ENCODE data around the gene TMEM132C. TPM values are rescaled to one million over a fixed set of nuclear protein-coding genes. Genes with fewer than 3 reads are reported as not detected.

Gene TMEM132C
- total RNA-seq, 1 experiment from 2014 or later = not detected

DNA sequence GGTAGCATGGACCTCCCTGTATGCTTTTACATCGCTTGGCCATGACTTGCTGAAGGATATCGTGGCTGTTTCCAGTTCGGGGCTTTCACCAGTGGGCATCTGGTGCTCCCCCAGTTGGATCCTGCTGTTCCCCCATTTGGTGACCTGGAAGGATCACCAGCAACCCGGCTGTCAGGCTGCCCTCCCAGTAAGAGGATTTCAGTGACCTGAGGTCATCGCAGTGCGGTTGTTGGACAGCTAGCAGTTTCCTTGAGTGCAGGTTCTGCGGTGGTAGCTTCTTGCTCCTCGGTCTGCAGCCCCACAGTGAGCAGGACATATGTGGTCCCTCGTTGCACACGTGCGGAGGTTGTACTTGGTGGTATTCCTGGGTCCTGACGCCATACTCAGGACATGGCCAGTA is 58.7 kb downstream of the TMEM132C start:
- intact Hi-C loops (cut with micrococcal nuclease) = no loop called here
- TF ChIP-seq, protein P1, sequence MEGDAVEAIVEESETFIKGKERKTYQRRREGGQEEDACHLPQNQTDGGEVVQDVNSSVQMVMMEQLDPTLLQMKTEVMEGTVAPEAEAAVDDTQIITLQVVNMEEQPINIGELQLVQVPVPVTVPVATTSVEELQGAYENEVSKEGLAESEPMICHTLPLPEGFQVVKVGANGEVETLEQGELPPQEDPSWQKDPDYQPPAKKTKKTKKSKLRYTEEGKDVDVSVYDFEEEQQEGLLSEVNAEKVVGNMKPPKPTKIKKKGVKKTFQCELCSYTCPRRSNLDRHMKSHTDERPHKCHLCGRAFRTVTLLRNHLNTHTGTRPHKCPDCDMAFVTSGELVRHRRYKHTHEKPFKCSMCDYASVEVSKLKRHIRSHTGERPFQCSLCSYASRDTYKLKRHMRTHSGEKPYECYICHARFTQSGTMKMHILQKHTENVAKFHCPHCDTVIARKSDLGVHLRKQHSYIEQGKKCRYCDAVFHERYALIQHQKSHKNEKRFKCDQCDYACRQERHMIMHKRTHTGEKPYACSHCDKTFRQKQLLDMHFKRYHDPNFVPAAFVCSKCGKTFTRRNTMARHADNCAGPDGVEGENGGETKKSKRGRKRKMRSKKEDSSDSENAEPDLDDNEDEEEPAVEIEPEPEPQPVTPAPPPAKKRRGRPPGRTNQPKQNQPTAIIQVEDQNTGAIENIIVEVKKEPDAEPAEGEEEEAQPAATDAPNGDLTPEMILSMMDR (IDR thresholded peaks at IDR 0.05; ENCODE audit: unreplicated experiment) = no peak
- ChIA-PET CTCF (no interaction called here), POLR2A (no interaction called here)
- Mint-ChIP-seq H3K27me3 (ENCODE audit: insufficient read depth, unreplicated experiment) (no peaks in the 10 kb centered on the region), H3K27ac (ENCODE audit: low read depth, unreplicated experiment) (no peak overlapping the region), H3K36me3 (ENCODE audit: insufficient read depth, unreplicated experiment) (no peaks in the 10 kb centered on the region), H3K4me3 (ENCODE audit: unreplicated experiment) (no peak overlapping the region), H3K9me3 (ENCODE audit: unreplicated experiment) (peaks cover 23% of the 10 kb centered on the region), H3K4me1 (ENCODE audit: insufficient read depth, unreplicated experiment) (no peaks in the 10 kb centered on the region)
- no peak for DNase-seq (ENCODE audit: unreplicated experiment)
- BruUV-seq (replicated peaks) = no TSS peak

DNA sequence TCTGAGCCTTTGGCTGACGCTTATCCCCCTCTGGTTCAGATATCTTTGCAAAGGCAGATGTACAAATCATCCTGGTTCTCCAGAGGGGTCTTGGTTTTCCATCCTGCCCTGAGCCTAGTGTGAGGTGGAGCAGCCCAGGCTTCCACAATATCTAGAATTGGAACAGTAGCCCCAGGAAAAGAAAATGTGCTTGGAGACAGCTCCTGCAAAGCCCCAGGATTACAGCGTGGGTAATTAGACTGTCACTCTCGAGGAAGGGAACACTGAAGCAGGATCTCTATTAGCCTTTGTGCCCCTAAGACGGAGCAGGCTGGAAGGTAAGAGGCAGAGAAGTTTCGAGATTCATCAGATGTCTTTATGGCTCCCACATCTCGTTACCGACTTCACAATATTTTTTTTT is 59.4 kb downstream of the TMEM132C start:
- intact Hi-C loops (cut with micrococcal nuclease) = no loop called here
- ChIA-PET CTCF (no interaction called here), POLR2A (no interaction called here)

DNA sequence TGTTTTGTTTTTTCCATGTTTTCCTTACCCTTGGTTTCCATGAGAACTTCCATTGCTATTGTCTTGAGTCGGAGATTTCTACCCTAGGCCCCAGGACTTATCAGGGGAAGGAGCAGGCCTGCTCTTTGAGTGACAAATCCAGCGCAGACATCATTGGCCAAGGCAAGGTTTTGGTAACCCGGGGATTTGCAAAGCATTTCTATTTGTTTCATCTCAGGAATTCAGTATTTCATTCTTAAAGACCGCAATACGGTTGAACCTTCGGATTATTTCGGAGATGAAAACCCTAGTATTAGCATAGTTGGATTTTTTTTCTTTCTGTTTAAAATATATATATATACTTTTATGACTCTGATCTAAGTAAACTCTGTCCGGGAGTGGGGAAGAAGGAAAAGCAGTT is 62.0 kb downstream of the TMEM132C start:
- POLR2A ChIA-PET = no interaction called here
- intact Hi-C loops (cut with micrococcal nuclease) = no loop called here
- CTCF ChIA-PET = no interaction called here
- no TSS peak for BruUV-seq (replicated peaks)
- Mint-ChIP-seq H3K27ac (ENCODE audit: low read depth, unreplicated experiment) (no peak overlapping the region), H3K4me1 (ENCODE audit: insufficient read depth, unreplicated experiment) (no peaks in the 10 kb centered on the region), H3K36me3 (ENCODE audit: insufficient read depth, unreplicated experiment) (no peaks in the 10 kb centered on the region), H3K4me3 (ENCODE audit: unreplicated experiment) (no peak overlapping the region), H3K27me3 (ENCODE audit: insufficient read depth, unreplicated experiment) (no peaks in the 10 kb centered on the region), H3K9me3 (ENCODE audit: unreplicated experiment) (peaks cover 17% of the 10 kb centered on the region)
- TF ChIP-seq, protein P1 (IDR thresholded peaks at IDR 0.05; ENCODE audit: unreplicated experiment) = no peak
- no peak for DNase-seq (ENCODE audit: unreplicated experiment)

More for the DNA sequence above, 59.4 kb downstream of the TMEM132C start:
- Mint-ChIP-seq H3K4me3 (ENCODE audit: unreplicated experiment) (no peak overlapping the region), H3K27ac (ENCODE audit: low read depth, unreplicated experiment) (no peak overlapping the region), H3K9me3 (ENCODE audit: unreplicated experiment) (peaks cover 29% of the 10 kb centered on the region), H3K4me1 (ENCODE audit: insufficient read depth, unreplicated experiment) (no peaks in the 10 kb centered on the region), H3K36me3 (ENCODE audit: insufficient read depth, unreplicated experiment) (no peaks in the 10 kb centered on the region), H3K27me3 (ENCODE audit: insufficient read depth, unreplicated experiment) (no peaks in the 10 kb centered on the region)
- BruUV-seq (replicated peaks) = no TSS peak
- no peak for DNase-seq (ENCODE audit: unreplicated experiment)
- TF ChIP-seq, protein P1 (IDR thresholded peaks at IDR 0.05; ENCODE audit: unreplicated experiment) = no peak

DNA sequence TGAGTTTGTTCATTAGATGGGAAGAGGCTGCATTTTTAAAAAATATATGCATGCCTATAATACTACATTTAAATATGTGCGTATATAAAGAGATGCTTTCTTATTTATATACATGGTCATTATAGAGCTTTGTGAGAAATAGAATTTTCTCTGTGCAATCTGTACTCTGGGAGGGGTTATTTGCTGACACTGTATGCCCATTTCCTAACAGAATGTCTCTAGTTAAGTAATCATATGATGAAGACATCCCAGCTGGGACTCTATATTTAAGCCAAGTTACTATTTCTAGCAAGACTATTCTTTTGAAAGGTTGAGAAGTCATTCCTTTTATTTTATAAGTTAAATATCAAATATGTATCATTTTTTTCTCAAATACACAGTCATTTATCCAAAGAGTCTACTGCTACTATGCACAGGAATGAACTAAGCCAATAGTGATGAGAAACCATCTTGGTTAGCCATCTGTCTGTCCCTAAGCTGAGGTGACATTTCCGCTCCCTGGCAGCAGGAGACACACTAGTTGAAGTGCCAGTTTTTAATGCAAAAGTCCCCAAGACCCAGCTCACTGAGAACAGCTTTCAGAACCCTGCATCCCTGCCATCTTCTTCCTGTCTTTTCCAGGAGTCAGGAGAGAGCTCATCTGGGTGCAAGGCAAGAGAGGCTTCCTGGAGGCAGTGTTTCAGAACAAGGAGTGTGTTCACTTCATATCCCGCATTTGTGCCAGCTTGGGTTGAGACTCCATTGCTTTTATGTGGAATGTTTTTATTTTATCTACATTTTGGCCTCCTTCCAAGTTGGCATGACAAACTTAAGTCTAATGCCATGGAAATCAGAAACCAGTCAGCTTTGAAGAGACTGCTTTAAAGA is 69.5 kb downstream of the TMEM132C start:
- Mint-ChIP-seq H3K27me3 (ENCODE audit: insufficient read depth, unreplicated experiment) (no peaks in the 10 kb centered on the region), H3K27ac (ENCODE audit: low read depth, unreplicated experiment) (no peak overlapping the region), H3K9me3 (ENCODE audit: unreplicated experiment) (peaks cover 21% of the 10 kb centered on the region), H3K4me3 (ENCODE audit: unreplicated experiment) (no peak overlapping the region), H3K4me1 (ENCODE audit: insufficient read depth, unreplicated experiment) (no peaks in the 10 kb centered on the region), H3K36me3 (ENCODE audit: insufficient read depth, unreplicated experiment) (no peaks in the 10 kb centered on the region)
- POLR2A ChIA-PET = no interaction called here
- no peak for DNase-seq (ENCODE audit: unreplicated experiment)
- TF ChIP-seq, protein P1 (IDR thresholded peaks at IDR 0.05; ENCODE audit: unreplicated experiment) = no peak
- no TSS peak for BruUV-seq (replicated peaks)
- intact Hi-C loops (cut with micrococcal nuclease) = no loop called here
- CTCF ChIA-PET = interaction anchor here (1.2 kb wide), 1 partner anchor 22 kb away, joined by 4 read pairs; no protein-coding TSS in a partner anchor
